Activated CD4-positive, alpha-beta T cell treated with anti-CD3 and anti-CD28 coated beads for 4 hours (primary cell): Measurements from ENCODE around the gene PPP1R27.

ENCODE experiments used
- DNase-seq, 2 donors: peaks; one replicate each; pipeline ENCODE4 v3.0.0-alpha.2; 2020

The PPP1R27 gene

GRCh38 chr17:81819708-81820107 is 15.1 kb downstream of the PPP1R27 start:
- DNase-seq = no peak

DNA sequence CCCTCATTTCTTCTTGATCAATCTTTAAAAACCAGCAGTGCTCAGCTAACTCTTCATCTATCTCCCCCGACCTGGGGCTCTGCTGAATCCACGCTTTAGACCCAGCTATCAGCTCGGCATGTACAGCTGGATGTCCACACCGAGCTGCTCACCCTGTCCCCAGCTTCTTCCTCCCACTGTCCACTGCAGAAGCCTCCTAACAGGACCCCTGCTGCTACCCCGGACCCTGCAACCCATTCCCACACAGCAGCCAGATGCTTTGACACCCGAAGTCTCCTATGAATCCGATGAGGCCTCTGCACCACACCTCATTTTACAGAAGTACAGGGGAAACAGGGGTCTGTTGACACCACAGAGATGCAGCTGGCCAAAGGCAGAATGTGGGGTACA is 17.1 kb downstream of the PPP1R27 start:
- DNase-seq = no peak

GRCh38 chr17:81815646-81815986 is 19.2 kb downstream of the PPP1R27 start:
- DNase-seq = no peak

GRCh38 chr17:81814748-81815645 is 19.9 kb downstream of the PPP1R27 start:
- DNase-seq = no peak

- no peak for DNase-seq
Observed at GRCh38 chr17:81813861-81814683, 20.8 kb downstream of the PPP1R27 start.

GRCh38 chr17:81813371-81813684 is 21.5 kb downstream of the PPP1R27 start:
- no peak for DNase-seq

DNA sequence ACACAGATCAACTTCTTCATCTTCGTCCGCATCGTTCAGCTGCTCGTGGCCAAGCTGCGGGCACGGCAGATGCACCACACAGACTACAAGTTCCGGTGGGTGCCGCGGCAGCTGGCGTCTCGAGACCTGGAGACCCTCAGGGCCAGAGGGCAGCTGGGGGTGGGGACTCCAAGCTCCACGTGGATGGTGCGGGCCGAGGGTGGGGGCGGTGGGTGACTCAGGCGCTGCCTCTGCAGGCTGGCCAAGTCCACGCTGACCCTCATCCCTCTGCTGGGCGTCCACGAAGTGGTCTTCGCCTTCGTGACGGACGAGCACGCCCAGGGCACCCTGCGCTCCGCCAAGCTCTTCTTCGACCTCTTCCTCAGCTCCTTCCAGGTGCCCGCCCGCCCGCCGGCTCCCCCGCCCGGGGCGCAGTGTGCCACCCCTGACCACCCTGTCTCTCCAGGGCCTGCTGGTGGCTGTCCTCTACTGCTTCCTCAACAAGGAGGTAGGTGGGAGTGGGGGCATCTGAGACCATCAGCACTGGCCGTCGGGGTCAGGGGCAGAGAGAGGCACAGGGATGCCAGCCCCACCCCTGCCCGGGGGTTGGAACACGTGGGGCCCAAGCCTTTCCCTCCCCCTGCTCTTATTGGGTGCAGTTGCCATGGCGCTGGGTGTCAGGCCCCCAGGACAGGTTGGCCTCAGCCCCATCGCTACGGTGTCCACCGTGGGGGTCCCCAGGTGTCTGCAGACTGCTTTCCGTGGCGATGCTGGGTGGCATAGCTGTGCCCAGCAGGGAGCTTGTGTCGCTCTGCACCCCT is 22.1 kb downstream of the PPP1R27 start:
- DNase-seq = no peak

GRCh38 chr17:81811705-81812570 is 22.9 kb downstream of the PPP1R27 start:
- DNase-seq = no peak

DNA sequence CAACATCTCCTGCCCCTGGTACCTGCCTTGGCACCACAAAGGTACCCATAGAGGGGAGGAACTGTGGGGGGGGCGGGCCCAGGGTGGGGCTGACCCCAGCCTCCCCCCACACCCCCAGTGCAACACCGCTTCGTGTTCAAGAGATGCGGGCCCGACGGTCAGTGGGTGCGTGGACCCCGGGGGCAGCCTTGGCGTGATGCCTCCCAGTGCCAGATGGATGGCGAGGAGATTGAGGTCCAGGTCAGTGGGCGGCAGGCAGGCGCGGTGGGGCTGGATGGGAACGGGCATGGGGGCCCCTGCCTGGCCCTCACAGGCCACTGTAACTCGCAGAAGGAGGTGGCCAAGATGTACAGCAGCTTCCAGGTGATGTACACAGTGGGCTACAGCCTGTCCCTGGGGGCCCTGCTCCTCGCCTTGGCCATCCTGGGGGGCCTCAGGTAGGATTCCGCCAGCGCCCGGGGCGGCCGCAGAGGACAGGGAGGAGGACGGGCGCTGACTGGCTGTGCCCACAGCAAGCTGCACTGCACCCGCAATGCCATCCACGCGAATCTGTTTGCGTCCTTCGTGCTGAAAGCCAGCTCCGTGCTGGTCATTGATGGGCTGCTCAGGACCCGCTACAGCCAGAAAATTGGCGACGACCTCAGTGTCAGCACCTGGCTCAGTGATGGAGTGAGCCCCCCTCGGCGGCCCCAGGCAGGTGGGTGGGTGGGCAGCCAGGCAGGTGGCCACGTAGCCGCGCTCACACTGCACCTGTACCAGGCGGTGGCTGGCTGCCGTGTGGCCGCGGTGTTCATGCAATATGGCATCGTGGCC is 23.8 kb downstream of the PPP1R27 start:
- DNase-seq = no peak

GRCh38 chr17:81810476-81810875 is 24.4 kb downstream of the PPP1R27 start:
- no peak for DNase-seq

- no peak for DNase-seq
Observed at GRCh38 chr17:81809556-81809998, 25.3 kb downstream of the PPP1R27 start.

DNA sequence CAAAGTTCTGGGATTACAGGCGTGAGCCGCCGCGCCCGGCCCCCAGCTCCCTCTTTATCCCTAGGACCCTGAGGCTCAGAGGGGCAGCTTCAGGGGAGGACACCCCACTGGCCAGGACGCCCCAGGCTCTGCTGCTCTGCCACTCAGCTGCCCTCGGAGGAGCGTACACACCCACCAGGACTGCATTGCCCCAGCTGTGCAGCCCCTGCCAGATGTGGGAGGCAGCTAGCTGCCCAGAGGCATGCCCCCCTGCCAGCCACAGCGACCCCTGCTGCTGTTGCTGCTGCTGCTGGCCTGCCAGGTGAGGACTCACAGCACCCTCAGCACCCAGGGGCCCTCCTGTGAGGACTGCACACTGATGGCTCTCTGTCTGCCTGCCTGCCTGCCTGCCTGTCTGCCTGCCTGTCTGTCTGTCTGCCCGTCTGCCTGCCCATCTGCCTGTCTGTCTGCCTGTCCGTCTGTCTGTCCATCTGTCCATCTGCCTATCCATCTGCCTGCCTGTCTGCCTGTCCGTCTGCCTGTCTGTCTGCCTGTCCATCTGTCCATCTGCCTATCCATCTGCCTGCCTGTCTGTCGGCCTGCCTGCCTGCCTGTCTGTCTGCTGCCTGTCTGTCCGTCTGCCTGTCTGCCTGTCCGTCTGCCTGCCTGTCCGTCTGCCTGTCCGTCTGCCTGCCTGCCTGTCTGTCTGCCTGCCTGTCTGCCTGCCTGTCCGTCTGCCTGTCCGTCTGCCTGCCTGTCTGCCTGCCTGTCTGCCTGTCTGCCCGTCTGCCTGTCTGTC is 25.9 kb downstream of the PPP1R27 start:
- no peak for DNase-seq

GRCh38 chr17:81807839-81808238 is 27.0 kb downstream of the PPP1R27 start:
- no peak for DNase-seq

DNA sequence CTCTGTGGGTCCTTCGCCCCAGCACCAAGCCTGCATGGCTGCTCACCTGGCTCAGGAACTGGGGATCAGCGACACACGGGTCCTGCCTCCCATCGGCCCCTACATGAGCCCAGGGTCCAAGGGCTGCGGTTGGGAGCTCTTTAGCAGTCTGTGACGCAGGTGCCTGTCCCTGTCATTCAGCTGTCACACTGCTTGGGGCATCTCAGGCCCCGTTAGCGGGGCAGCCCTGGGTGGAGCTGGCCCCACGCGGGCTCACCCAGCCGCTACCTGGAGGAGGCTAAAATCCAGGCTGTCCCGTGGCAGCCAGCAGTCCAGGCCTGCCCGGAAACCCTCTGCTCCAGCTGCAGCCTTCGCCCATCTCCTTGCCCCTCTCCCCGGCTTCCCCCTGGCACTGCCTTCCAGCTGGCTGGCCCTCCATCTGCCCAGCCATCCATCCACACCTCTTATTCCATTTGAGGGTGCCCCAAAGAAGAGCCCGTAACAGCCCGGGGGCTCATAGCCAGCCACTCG is 27.6 kb downstream of the PPP1R27 start:
- DNase-seq = no peak

DNA sequence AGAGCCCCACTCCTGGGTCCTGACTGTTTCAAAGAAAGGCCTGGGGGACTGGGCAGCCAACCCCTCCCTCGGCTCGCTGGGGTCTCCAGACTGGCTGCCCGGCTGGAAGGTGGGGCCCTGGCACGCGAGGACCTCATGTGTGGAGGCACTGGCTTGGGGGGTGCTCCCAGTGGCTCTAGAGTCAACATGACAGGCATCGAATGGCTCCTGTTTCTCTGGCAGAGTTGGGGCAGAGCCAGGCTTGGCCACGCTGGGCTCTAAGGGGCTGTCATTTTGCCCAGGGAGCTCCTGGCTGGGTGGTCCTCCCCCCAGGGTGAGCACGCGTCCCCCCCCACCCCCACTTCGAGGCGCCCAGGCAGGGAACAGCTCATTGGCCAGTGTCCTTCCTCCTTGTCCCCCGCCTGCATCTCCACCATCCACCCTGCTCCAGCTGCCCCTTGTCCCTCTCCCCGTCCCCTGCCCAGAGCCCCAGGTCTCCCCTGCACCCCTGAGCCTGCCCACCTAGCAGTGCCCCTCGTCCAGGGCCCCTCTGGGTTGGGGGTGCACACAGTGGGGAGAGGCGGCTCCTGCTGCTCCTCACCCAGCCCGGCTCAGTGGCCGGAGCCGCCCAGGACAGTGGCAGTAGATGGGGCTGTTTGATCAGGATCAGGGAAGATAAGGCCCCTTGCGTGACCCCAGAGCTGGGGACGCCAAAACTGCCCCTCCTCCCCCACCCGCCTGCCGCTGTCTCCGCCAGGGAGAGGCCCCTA is 28.2 kb downstream of the PPP1R27 start:
- DNase-seq = no peak

DNA sequence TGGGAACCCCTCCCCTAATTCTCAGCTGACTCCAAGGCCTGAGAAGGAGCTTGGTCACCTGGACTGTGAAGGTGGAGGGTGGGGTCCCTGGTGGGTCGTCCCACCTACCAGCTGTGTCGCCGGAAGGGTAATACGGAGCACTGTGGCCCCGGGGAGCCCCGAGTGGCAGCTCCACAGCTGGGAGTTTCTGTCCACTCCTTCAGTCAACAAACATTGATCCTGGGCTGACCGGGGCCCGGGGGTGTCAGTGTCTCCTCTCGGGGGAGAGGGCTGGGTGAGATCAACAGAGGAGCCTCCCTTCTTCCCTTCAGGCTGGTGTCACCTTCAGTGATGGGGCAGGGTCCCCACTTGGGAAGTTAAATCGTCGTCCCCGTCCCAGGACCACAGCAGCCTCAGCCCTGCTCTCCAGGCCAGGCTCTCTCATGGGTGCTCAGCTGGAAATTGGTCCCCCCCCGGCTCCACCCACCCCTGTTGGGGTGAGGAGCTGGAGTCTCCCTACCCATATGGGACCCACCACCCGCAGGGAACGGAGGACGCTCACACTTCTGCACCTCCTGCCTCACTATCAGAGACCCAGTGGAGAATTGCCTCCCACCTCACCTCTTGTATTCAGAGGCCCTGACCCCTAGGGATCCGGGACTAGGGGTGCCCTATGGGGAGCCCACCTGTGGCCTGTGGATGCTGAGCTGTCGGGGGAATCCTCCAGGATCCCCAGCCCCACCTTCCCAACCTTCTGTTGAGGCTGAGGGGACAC is 29.0 kb downstream of the PPP1R27 start:
- no peak for DNase-seq

- no peak for DNase-seq
Observed at GRCh38 chr17:81804559-81805399, 30.1 kb downstream of the PPP1R27 start.
